ENCODE data around the gene SCAANT1.

- TF ChIP-seq CTCF (IDR thresholded peaks at IDR 0.05) (no peak), ZFX (IDR thresholded peaks at IDR 0.05; ENCODE audit: borderline replicate concordance) (no peak)
Measured at GRCh38 chr3:63932509-63933212, 20.5 kb upstream of the SCAANT1 start.
